Measurements from ENCODE around the gene COG7.
"Not testable (repeated sequence)": the region's sequence is repeated elsewhere in the genome, so short reads cannot be mapped to it uniquely, and the experiment has no call there.

Gene COG7

DNA sequence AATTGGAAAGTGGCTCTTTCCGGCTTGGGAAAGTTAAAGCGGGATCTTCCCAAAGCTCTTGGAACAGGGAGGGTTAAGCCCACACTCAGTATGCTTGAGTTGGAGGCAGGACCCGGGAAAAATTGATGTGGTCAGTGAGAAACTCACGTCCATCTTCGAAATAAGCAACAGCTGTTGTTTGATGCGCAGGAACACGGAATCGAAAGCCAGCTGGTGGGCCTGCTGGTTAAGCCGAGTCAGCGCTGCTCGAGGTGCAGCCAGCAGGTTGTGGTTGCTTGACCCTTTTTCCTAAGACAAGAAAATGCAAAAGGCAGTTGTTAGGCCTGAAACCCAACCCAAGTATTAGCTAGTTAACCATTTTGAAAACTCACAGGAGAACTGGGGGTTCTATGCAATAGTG is 49.4 kb downstream of the COG7 start:
- H3K36me3 ChIP-seq (ENCODE audit: control insufficient read depth, insufficient read depth, low read length): peaks cover 23% of the 10 kb centered on the region
- no peak overlapping the region for H3K27ac ChIP-seq (ENCODE audit: low read depth, low read length)
- no peak overlapping the region for H3K9ac ChIP-seq (ENCODE audit: low read length)
- peaks cover 5% of the 10 kb centered on the region for H3K4me1 ChIP-seq (ENCODE audit: control insufficient read depth, insufficient read depth, low read length)
- H3K27me3 ChIP-seq (ENCODE audit: control insufficient read depth, insufficient read depth, low read length): no peaks in the 10 kb centered on the region
- no peak overlapping the region for H3K4me3 ChIP-seq (ENCODE audit: low read length)

DNA sequence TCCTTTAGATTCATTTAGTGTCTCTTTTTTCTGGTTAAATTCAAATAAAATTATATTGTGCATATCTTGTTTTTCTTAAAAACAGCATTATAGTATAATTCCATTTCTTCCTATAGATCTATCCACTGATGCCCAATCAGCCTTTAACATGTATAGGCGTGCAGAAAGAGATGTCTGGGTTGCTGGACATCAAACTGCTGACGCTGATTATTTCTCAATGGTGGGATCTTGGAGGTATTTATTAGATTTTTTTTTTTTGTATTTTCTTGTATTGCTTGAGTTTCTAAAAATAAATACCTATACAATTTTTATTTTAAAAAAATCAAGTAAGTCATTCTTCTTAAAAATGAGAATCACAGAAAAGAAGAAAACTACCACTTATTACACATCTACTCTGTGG is 50.9 kb downstream of the COG7 start:
- H3K4me3 ChIP-seq (ENCODE audit: low read length): no peak overlapping the region
- H3K27ac ChIP-seq (ENCODE audit: low read depth, low read length): no peak overlapping the region
- H3K27me3 ChIP-seq (ENCODE audit: control insufficient read depth, insufficient read depth, low read length): no peaks in the 10 kb centered on the region
- no peak overlapping the region for H3K9ac ChIP-seq (ENCODE audit: low read length)
- H3K4me1 ChIP-seq (ENCODE audit: control insufficient read depth, insufficient read depth, low read length): peaks cover 5% of the 10 kb centered on the region
- H3K36me3 ChIP-seq (ENCODE audit: control insufficient read depth, insufficient read depth, low read length): peaks cover 27% of the 10 kb centered on the region

DNA sequence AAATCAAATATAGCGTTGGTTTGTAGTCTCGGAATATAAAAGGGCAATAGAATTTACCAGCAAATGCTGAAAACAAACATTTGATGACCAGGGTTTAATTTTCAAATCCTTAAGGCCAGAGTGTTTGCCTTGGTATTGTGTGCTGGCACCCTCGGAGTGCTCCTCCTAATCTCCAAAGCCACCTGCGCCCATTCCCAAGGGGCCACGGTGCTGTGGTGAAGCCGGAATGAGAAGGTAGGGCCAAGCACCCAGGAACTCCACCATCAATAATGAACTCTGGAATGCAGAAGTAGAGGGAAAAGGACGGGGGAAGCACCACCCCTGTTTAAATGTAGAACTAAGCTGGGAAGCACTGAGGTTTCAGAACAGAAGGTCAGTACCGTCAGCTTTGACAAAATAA is 51.9 kb downstream of the COG7 start:
- H3K27me3 ChIP-seq (ENCODE audit: control insufficient read depth, insufficient read depth, low read length): no peaks in the 10 kb centered on the region
- peaks cover 5% of the 10 kb centered on the region for H3K4me1 ChIP-seq (ENCODE audit: control insufficient read depth, insufficient read depth, low read length)
- no peak overlapping the region for H3K9ac ChIP-seq (ENCODE audit: low read length)
- no peak overlapping the region for H3K4me3 ChIP-seq (ENCODE audit: low read length)
- H3K36me3 ChIP-seq (ENCODE audit: control insufficient read depth, insufficient read depth, low read length): peaks cover 25% of the 10 kb centered on the region
- H3K27ac ChIP-seq (ENCODE audit: low read depth, low read length): no peak overlapping the region

DNA sequence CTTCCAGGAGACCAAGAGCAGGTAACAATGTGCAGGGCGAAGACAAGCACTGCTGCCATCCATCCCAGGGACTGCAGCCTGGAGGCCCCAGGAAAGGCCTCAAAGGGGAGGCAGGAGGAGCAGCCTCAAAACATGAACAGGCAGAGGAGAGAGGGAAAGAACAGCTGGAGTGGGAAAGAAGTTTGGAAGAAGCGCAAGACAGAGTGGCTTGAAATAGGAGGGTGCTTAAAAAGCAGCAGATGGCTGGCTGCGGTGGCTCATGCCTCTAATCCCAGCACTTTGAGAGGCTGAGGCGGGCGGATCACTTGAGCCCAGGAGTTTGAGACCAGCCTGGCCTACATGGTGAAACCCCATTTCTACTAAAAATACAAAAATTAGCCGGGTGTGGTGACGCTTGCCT is 52.5 kb downstream of the COG7 start:
- not testable (repeated sequence) for H3K4me3 ChIP-seq (ENCODE audit: low read length); H3K4me1 ChIP-seq (ENCODE audit: control insufficient read depth, insufficient read depth, low read length); H3K27ac ChIP-seq (ENCODE audit: low read depth, low read length); H3K27me3 ChIP-seq (ENCODE audit: control insufficient read depth, insufficient read depth, low read length); H3K9ac ChIP-seq (ENCODE audit: low read length)
- H3K36me3 ChIP-seq (ENCODE audit: control insufficient read depth, insufficient read depth, low read length): peaks cover 22% of the 10 kb centered on the region

DNA sequence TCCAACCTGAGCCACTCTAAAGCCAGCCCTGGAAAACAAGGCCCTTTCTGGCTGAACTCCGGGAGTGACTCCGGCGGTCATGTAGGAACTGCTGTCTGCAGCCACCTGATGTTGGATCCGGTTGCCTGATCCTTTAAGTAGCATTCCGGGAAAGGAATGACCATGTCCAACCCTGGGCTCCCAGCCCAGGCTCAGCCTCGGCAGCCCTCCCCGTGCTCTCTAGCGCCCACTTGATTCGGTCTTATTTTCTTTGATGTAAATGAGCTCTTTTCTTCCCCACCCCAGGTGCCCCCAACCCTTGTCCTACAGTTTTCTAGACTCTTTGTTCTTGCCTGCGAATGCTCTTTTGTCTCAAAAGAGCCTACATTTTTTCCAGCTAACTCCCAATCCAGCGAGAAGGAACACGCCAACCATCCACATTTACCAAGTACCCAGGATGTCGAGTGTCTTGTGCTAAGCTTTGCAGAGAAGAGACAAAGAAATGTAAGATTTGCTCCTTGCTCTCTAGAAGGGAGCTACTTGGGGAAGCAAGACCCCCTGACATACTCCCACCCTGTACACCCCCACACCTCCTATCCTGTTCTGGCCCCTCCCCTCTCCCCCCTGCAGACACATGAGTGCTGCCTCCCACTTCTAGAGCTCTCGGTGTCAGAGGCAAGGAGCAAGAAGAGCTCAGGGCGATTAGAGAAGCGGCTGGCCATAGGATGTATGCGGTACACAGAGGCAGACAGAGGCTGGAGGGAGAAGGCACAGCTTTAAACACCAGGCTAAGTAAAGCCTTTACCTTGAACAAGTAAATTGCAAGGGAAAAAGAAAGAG is 53.8 kb downstream of the COG7 start:
- no peak overlapping the region for H3K9ac ChIP-seq (ENCODE audit: low read length)
- H3K36me3 ChIP-seq (ENCODE audit: control insufficient read depth, insufficient read depth, low read length): peaks cover 19% of the 10 kb centered on the region
- peaks cover 3% of the 10 kb centered on the region for H3K4me1 ChIP-seq (ENCODE audit: control insufficient read depth, insufficient read depth, low read length)
- no peak overlapping the region for H3K27ac ChIP-seq (ENCODE audit: low read depth, low read length)
- no peaks in the 10 kb centered on the region for H3K27me3 ChIP-seq (ENCODE audit: control insufficient read depth, insufficient read depth, low read length)
- no peak overlapping the region for H3K4me3 ChIP-seq (ENCODE audit: low read length)

DNA sequence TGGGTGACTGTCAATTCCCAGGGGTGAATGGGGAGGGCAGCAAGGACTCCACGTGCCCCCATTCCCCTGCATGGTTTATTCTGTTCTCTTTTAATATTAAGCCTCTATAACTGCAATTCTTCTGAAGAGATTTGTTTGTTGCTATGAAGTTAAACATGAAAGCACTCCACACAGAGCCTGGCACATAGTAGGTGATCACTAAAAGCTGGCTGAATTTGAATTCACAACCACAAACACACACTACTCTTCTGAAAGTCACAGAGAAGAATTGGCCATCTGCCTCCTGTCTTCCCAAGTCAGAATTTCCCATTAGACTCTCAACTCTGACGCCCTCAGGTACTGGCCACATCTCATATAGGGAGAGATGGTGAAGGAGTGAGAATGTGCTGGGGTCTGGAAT is 55.5 kb downstream of the COG7 start:
- peaks cover 16% of the 10 kb centered on the region for H3K36me3 ChIP-seq (ENCODE audit: control insufficient read depth, insufficient read depth, low read length)
- H3K9ac ChIP-seq (ENCODE audit: low read length): no peak overlapping the region
- peaks cover 3% of the 10 kb centered on the region for H3K4me1 ChIP-seq (ENCODE audit: control insufficient read depth, insufficient read depth, low read length)
- no peak overlapping the region for H3K27ac ChIP-seq (ENCODE audit: low read depth, low read length)
- no peak overlapping the region for H3K4me3 ChIP-seq (ENCODE audit: low read length)
- no peaks in the 10 kb centered on the region for H3K27me3 ChIP-seq (ENCODE audit: control insufficient read depth, insufficient read depth, low read length)

DNA sequence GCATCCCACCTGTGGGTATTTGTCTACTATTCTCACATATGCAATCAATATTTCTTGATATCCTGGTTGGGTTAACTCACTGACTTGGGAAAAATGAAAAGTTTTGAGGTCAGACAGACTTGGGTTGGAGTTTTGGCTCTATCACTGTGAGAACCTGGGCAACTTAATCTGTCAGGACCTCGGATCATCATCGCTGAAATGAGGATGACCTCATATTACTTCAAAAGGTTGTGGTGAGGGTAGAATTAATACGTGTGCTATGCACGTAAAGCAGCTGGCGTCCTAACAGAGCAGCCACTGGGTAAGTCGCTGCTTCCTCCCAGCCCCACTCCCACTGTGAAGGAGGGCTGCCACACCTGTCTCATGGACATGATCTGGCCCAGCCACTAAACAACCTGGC is 57.3 kb downstream of the COG7 start:
- H3K9ac ChIP-seq (ENCODE audit: low read length): no peak overlapping the region
- peaks cover 3% of the 10 kb centered on the region for H3K4me1 ChIP-seq (ENCODE audit: control insufficient read depth, insufficient read depth, low read length)
- no peak overlapping the region for H3K27ac ChIP-seq (ENCODE audit: low read depth, low read length)
- peaks cover 28% of the 10 kb centered on the region for H3K36me3 ChIP-seq (ENCODE audit: control insufficient read depth, insufficient read depth, low read length)
- H3K4me3 ChIP-seq (ENCODE audit: low read length): no peak overlapping the region
- H3K27me3 ChIP-seq (ENCODE audit: control insufficient read depth, insufficient read depth, low read length): no peaks in the 10 kb centered on the region

DNA sequence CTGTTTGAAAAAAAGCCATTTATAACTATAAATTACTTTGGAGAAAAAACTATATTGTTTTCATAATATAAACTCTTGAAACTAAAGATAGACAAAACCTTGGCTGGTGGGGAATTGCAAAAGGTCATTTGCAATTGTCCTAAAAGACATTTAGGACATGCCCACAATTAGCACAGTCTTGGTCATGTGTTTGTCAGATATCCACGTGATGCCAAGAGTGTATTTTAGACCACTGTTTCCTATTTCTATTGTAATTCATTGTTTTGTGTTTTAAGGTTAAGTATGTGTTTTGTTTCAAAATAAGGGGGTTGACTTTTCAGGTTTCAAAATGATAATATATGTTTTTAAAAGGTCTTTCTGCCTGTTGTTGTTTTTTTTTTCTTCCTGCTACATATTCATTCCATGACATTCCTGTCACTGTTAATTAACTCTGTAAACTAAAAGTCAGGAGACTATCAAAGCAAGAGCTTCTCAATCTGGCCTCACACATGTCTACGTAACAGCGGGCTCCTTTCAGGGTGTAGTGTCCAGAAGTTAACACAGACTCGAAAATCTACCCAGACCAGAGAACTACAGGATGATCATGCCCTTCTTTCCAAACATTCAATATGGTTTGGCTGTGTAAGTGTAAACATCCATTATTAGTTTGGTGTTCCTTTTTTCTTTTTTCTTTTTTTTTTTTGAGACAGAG is 58.7 kb downstream of the COG7 start:
- no peaks in the 10 kb centered on the region for H3K27me3 ChIP-seq (ENCODE audit: control insufficient read depth, insufficient read depth, low read length)
- H3K36me3 ChIP-seq (ENCODE audit: control insufficient read depth, insufficient read depth, low read length): peaks cover 24% of the 10 kb centered on the region
- H3K4me1 ChIP-seq (ENCODE audit: control insufficient read depth, insufficient read depth, low read length): peaks cover 1% of the 10 kb centered on the region
- H3K9ac ChIP-seq (ENCODE audit: low read length): no peak overlapping the region
- H3K27ac ChIP-seq (ENCODE audit: low read depth, low read length): no peak overlapping the region
- no peak overlapping the region for H3K4me3 ChIP-seq (ENCODE audit: low read length)

DNA sequence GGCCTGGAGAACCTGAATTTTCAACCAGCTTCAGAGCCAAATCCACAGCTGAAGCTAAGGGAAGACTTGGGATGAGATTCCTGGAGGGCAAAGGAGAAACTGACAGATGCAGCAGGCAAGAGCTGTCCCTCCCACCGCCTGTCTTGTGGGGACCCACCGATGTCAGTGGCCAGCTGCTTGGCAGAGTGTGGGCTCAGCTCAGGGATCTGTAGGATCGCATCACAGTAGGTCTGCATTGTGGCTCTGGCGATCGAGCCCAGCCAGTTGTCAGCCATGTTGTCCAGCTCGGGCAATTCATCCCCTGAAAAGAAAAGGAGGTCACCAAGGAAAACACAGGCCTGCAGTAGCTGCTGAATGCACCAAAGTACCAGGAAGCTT is 60.8 kb downstream of the COG7 start:
- peaks cover 14% of the 10 kb centered on the region for H3K36me3 ChIP-seq (ENCODE audit: control insufficient read depth, insufficient read depth, low read length)

DNA sequence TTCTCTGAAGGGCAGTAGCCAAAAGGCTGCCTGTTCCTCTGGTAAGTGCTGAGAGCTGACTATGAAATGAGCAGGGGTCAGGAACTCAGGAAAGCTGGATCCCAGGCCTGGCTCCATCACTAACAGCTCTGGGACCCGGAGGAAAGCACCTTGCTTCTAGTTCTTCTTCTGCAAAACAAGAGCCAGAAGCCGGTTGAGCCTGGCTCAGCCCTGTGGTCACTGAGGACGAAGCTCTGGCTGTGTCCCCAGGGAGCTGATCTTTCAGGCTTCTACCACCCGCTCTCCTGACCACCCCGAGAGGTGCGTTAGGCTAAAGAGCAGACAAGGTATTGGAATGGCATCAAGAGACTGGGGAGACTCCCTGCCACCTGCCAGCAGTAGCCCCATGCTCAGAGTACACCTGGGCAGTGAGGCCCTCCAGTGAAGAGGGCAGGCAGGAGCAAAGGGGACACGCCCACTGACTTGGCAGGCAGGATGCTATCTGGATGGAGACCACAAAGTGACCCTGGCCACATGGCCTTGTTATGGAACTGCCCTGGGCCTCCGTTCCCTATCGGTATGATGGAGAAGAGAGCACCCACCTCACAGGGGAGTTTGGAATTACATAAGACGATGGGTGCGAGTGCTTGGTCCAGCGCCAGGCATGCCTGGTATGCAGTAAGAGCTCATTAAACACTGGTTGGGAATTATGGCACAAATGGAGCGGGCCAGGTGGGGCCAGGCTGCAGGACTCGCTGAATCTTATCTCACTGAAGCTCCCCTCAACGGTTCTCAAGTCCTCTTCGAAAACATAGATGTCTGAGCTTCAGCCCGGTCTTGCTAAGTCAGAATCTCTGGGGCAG is 61.4 kb downstream of the COG7 start:
- H3K4me3 ChIP-seq (ENCODE audit: low read length): no peak overlapping the region
- H3K9ac ChIP-seq (ENCODE audit: low read length): no peak overlapping the region
- no peak overlapping the region for H3K27ac ChIP-seq (ENCODE audit: low read depth, low read length)
- no peaks in the 10 kb centered on the region for H3K27me3 ChIP-seq (ENCODE audit: control insufficient read depth, insufficient read depth, low read length)
- peaks cover 14% of the 10 kb centered on the region for H3K36me3 ChIP-seq (ENCODE audit: control insufficient read depth, insufficient read depth, low read length)
- H3K4me1 ChIP-seq (ENCODE audit: control insufficient read depth, insufficient read depth, low read length): no peaks in the 10 kb centered on the region

More for the DNA sequence above, 60.8 kb downstream of the COG7 start:
- Histone ChIP-seq H3K27ac (ENCODE audit: low read depth, low read length) (no peak overlapping the region), H3K27me3 (ENCODE audit: control insufficient read depth, insufficient read depth, low read length) (no peaks in the 10 kb centered on the region), H3K4me3 (ENCODE audit: low read length) (no peak overlapping the region), H3K4me1 (ENCODE audit: control insufficient read depth, insufficient read depth, low read length) (no peaks in the 10 kb centered on the region), H3K9ac (ENCODE audit: low read length) (no peak overlapping the region)

DNA sequence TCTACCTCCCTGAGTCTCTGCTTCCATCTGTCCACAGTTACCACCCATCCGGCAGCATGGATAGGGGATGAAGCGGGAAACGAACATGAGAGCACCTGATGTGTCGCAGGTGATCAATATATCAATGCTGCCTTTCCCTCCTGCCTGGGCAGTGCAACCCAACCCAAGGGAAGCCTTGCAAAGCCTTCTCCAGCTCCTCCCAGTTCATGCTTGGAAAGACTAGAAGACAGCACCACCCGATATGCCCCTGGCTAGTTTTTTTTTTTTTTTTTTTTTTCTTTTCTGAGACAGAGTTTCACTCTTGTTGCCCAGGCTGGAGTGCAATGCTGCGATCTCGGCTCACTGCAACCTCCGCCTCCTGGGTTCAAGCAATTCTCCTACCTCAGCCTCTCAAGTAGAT is 63.1 kb downstream of the COG7 start:
- not testable (repeated sequence) for H3K9ac ChIP-seq (ENCODE audit: low read length); H3K27ac ChIP-seq (ENCODE audit: low read depth, low read length); H3K4me3 ChIP-seq (ENCODE audit: low read length); H3K4me1 ChIP-seq (ENCODE audit: control insufficient read depth, insufficient read depth, low read length); H3K27me3 ChIP-seq (ENCODE audit: control insufficient read depth, insufficient read depth, low read length)
- peaks cover 14% of the 10 kb centered on the region for H3K36me3 ChIP-seq (ENCODE audit: control insufficient read depth, insufficient read depth, low read length)

DNA sequence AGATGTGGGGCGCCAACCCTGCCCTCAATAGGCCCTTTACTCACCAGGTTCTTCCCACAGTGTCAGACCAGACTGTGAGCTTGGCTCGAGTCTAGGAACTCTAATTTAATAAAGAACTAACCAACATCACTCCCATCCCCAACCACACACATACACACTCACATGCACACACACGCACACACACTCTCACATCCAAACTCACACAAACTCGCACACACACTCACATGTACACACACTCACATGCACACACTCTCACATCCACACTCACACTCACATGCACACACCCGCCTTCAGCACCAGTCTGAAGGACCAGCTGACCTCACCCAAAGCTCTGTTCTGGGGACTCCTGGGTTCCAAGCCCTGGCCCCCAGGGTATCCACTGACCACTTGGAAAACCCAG is 63.8 kb downstream of the COG7 start:
- no peaks in the 10 kb centered on the region for H3K27me3 ChIP-seq (ENCODE audit: control insufficient read depth, insufficient read depth, low read length)
- H3K36me3 ChIP-seq (ENCODE audit: control insufficient read depth, insufficient read depth, low read length): peaks cover 14% of the 10 kb centered on the region
- H3K4me1 ChIP-seq (ENCODE audit: control insufficient read depth, insufficient read depth, low read length): no peaks in the 10 kb centered on the region
- no peak overlapping the region for H3K27ac ChIP-seq (ENCODE audit: low read depth, low read length)
- H3K4me3 ChIP-seq (ENCODE audit: low read length): no peak overlapping the region
- no peak overlapping the region for H3K9ac ChIP-seq (ENCODE audit: low read length)
